ENCODE measurements around the gene ARHGAP6. TPM values are rescaled to one million over a fixed set of nuclear protein-coding genes. Genes with fewer than 3 reads are reported as not detected.

Gene ARHGAP6
- total and polyA plus RNA-seq, 8 donors = 2.2 to 26.4 (median 8.7) TPM

- no peaks in the 10 kb centered on the region for H3K36me3 ChIP-seq
- H3K4me1 ChIP-seq = peaks cover 0 to 9% (median 0%) of the 10 kb centered on the region in 4 donors
- H3K27ac ChIP-seq = no peak overlapping the region
- H3K27me3 ChIP-seq = no peaks in the 10 kb centered on the region
- 26 to 86% (median 66%) methylated on average over 2 of the region's 2 CpGs for WGBS, 5 donors
- intact Hi-C loops (cut with DNase I; ENCODE audit: low total_unique reads) = no loop called here
- H3K9me3 ChIP-seq = no peaks in the 10 kb centered on the region
- DNase-seq = no peak
- TF ChIP-seq EP300 (IDR thresholded peaks at IDR 0.05) (no peak), POLR2A (IDR thresholded peaks at IDR 0.05) (no peak), POLR2AphosphoS5 (IDR thresholded peaks at IDR 0.05) (no peak), CTCF (IDR thresholded peaks at IDR 0.05) (no peak)
- no peak overlapping the region for H3K4me3 ChIP-seq
These were observed 469.2 kb downstream of the ARHGAP6 start for GRCh38 chrX:11196476-11196875.

- no peaks in the 10 kb centered on the region for H3K36me3 ChIP-seq
- peak overlapping the region in 1 of 5 donors; percentile 26 for H3K27ac ChIP-seq
- no peak overlapping the region for H3K4me3 ChIP-seq
- H3K27me3 ChIP-seq = peaks cover 0 to 5% (median 0%) of the 10 kb centered on the region in 3 donors
- intact Hi-C loops (cut with DNase I; ENCODE audit: low total_unique reads) = no loop called here
- peak in 1 of 2 donors; percentile 47 for DNase-seq
- TF ChIP-seq EP300 (IDR thresholded peaks at IDR 0.05) (no peak), POLR2A (IDR thresholded peaks at IDR 0.05) (no peak), CTCF (IDR thresholded peaks at IDR 0.05) (no peak), POLR2AphosphoS5 (IDR thresholded peaks at IDR 0.05) (no peak)
- H3K9me3 ChIP-seq = no peaks in the 10 kb centered on the region
- H3K4me1 ChIP-seq = peaks cover 0 to 9% (median 0%) of the 10 kb centered on the region in 4 donors
- 25 to 43% (median 37%) methylated on average over 4 to 5 of the region's 5 CpGs for WGBS, 5 donors
These were observed 472.7 kb downstream of the ARHGAP6 start for GRCh38 chrX:11193035-11193469.

GRCh38 chrX:11190745-11191510 is 474.8 kb downstream of the ARHGAP6 start:
- H3K27ac ChIP-seq = no peak overlapping the region
- H3K4me3 ChIP-seq = no peak overlapping the region
- peaks cover 0 to 5% (median 0%) of the 10 kb centered on the region in 3 donors for H3K27me3 ChIP-seq
- H3K4me1 ChIP-seq = peaks cover 0 to 9% (median 0%) of the 10 kb centered on the region in 4 donors
- H3K36me3 ChIP-seq = peaks cover 0 to 3% (median 0%) of the 10 kb centered on the region in 4 donors
- TF ChIP-seq POLR2A (IDR thresholded peaks at IDR 0.05) (no peak), EP300 (IDR thresholded peaks at IDR 0.05) (no peak), CTCF (IDR thresholded peaks at IDR 0.05) (no peak), POLR2AphosphoS5 (IDR thresholded peaks at IDR 0.05) (no peak)
- intact Hi-C loops (cut with DNase I; ENCODE audit: low total_unique reads) = no loop called here
- WGBS, 5 donors = 52 to 76% (median 57%) methylated on average over 8 of the region's 8 CpGs
- peak; percentile 39 to 62 for DNase-seq
- peaks cover 0 to 7% (median 3%) of the 10 kb centered on the region in 4 donors for H3K9me3 ChIP-seq

- intact Hi-C loops (cut with DNase I; ENCODE audit: low total_unique reads) = no loop called here
- Histone ChIP-seq H3K4me1 (peaks cover 0 to 9% (median 0%) of the 10 kb centered on the region in 4 donors), H3K27ac (no peak overlapping the region), H3K36me3 (peaks cover 0 to 3% (median 0%) of the 10 kb centered on the region in 4 donors), H3K27me3 (peaks cover 0 to 5% (median 0%) of the 10 kb centered on the region in 3 donors), H3K4me3 (no peak overlapping the region), H3K9me3 (peaks cover 0 to 7% (median 3%) of the 10 kb centered on the region in 4 donors)
- 88 to 100% (median 93%) methylated on average over 1 of the region's 1 CpG for WGBS, 5 donors
- DNase-seq = no peak
- no peak for TF ChIP-seq EP300 (IDR thresholded peaks at IDR 0.05)
- TF ChIP-seq CTCF (IDR thresholded peaks at IDR 0.05) = no peak
- TF ChIP-seq POLR2A (IDR thresholded peaks at IDR 0.05) = no peak
- no peak for TF ChIP-seq POLR2AphosphoS5 (IDR thresholded peaks at IDR 0.05)
These were observed 476.6 kb downstream of the ARHGAP6 start for GRCh38 chrX:11189097-11189496.
